HepG2 (cell line): Measurements from ENCODE around the gene RAD1. TPM values are rescaled to one million over a fixed set of nuclear protein-coding genes. Genes with fewer than 3 reads are reported as not detected.

Experiments used
- ATF7-NPFF ChIP-seq: sonication (generic); formaldehyde crosslinking; IDR thresholded peaks from 2 replicates; pipeline ENCODE4 v1.8.1; 2023; ENCODE audit warnings: mild to moderate bottlenecking, low read depth, missing genetic modification reagents, moderate library complexity
- CREB1 ChIP-seq, 2 experiments: fragments of 450-650 bp in 1 of 2; IDR thresholded peaks; 2 replicates each; pipeline ENCODE4 v1.6.1; 2016 to 2017; ENCODE audit warnings: control low read depth in 1 of 2, mild to moderate bottlenecking in 1 of 2, missing compliant biosample characterization in 1 of 2, missing genetic modification characterization in 1 of 2
- DR1 ChIP-seq: sonication (generic); formaldehyde crosslinking; IDR thresholded peaks from 2 replicates; pipeline ENCODE4 v1.8.0; 2021; ENCODE audit warnings: mild to moderate bottlenecking, missing genetic modification reagents, inconsistent platforms
- FOSL1 ChIP-seq: sonication (generic); formaldehyde crosslinking; IDR thresholded peaks from 2 replicates; pipeline ENCODE4 v1.9.0; 2021; ENCODE audit warnings: missing genetic modification reagents, borderline replicate concordance
- GMEB1 ChIP-seq: sonication (generic); formaldehyde crosslinking; IDR thresholded peaks from 2 replicates; pipeline ENCODE4 v1.5.1; 2020; ENCODE audit warnings: missing genetic modification reagents, mild to moderate bottlenecking, borderline replicate concordance
- HNRNPK ChIP-seq: fragments of 200-400 bp; formaldehyde crosslinking; IDR thresholded peaks from 2 replicates; pipeline ENCODE4 v1.6.1; 2018; ENCODE audit warnings: low read length, low read depth, moderate library complexity, mild to moderate bottlenecking; ENCODE audit not compliant: poor library complexity, severe bottlenecking
- HOXD1 ChIP-seq: sonication (generic); formaldehyde crosslinking; IDR thresholded peaks from 2 replicates; pipeline ENCODE4 v1.5.0; 2020; ENCODE audit warnings: missing genetic modification reagents
- IRF1 ChIP-seq: sonication (generic); formaldehyde crosslinking; IDR thresholded peaks from 2 replicates; pipeline ENCODE4 v1.4.0; 2020; ENCODE audit warnings: low read depth, mild to moderate bottlenecking, missing genetic modification reagents
- NR2F2 ChIP-seq: IDR thresholded peaks from 2 replicates; pipeline ENCODE4 v1.6.1; 2012; ENCODE audit warnings: low read depth, inconsistent platforms, borderline replicate concordance
- NRL ChIP-seq: sonication (generic); formaldehyde crosslinking; IDR thresholded peaks from 2 replicates; pipeline ENCODE4 v1.5.0; 2020; ENCODE audit warnings: missing genetic modification reagents, mild to moderate bottlenecking, moderate library complexity, borderline replicate concordance
- PLRG1 ChIP-seq: fragments of 450-650 bp; conservative IDR thresholded peaks from 2 replicates; pipeline ENCODE4 v1.6.1; 2016
- POGZ ChIP-seq: sonication (generic); formaldehyde crosslinking; IDR thresholded peaks from 2 replicates; pipeline ENCODE4 v1.4.0; 2020; ENCODE audit warnings: mild to moderate bottlenecking, missing genetic modification reagents
- RXRA ChIP-seq: sonication (generic); formaldehyde crosslinking; IDR thresholded peaks from 2 replicates; pipeline ENCODE4 v1.5.1; 2020; ENCODE audit warnings: missing genetic modification reagents
- SOX6 ChIP-seq, 2 experiments: fragments of 450-650 bp in 1 of 2; sonication (generic) in 1 of 2; formaldehyde crosslinking in 1 of 2; IDR thresholded peaks; 2 replicates each; pipeline versions ENCODE4 v1.4.0 to v1.6.1; 2017 to 2020; ENCODE audit warnings: antibody characterized with exemption in 1 of 2, mild to moderate bottlenecking in 1 of 2, missing genetic modification reagents in 1 of 2
- ZBTB2 ChIP-seq: sonication (generic); formaldehyde crosslinking; IDR thresholded peaks from 2 replicates; pipeline ENCODE4 v1.8.0; 2022; ENCODE audit warnings: low read depth, missing genetic modification reagents
- ZFX ChIP-seq: sonication (generic); formaldehyde crosslinking; IDR thresholded peaks from 2 replicates; pipeline ENCODE4 v1.4.0; 2020; ENCODE audit warnings: mild to moderate bottlenecking, low read depth, missing genetic modification reagents, moderate library complexity
- ZNF143 ChIP-seq: sonication (generic); formaldehyde crosslinking; IDR thresholded peaks from 2 replicates; pipeline ENCODE4 v1.4.0; 2020; ENCODE audit warnings: missing genetic modification reagents
- ZNF280D ChIP-seq: sonication (generic); formaldehyde crosslinking; IDR thresholded peaks from 2 replicates; pipeline ENCODE4 v1.5.1; 2020; ENCODE audit warnings: mild to moderate bottlenecking, missing genetic modification reagents
- ZNF333 ChIP-seq: sonication (generic); formaldehyde crosslinking; IDR thresholded peaks from 2 replicates; pipeline ENCODE4 v1.4.0; 2020; ENCODE audit warnings: mild to moderate bottlenecking, missing genetic modification reagents, borderline replicate concordance
- ZNF678 ChIP-seq: sonication (generic); formaldehyde crosslinking; IDR thresholded peaks from 2 replicates; pipeline ENCODE4 v1.4.0; 2020; ENCODE audit warnings: mild to moderate bottlenecking, missing genetic modification reagents
- ZNF737 ChIP-seq: sonication (generic); formaldehyde crosslinking; IDR thresholded peaks from 2 replicates; pipeline ENCODE4 v1.5.0; 2020; ENCODE audit warnings: missing genetic modification reagents, mild to moderate bottlenecking, borderline replicate concordance
- ZNF776 ChIP-seq: sonication (generic); formaldehyde crosslinking; IDR thresholded peaks from 2 replicates; pipeline ENCODE4 v1.4.0; 2020; ENCODE audit warnings: mild to moderate bottlenecking, missing genetic modification reagents
- polyA plus RNA-seq, 8 experiments: library from polyadenylated mRNA; depleted of rRNA in 3 of 8; stranded (reverse) in 7 of 8; unstranded in 1 of 8; fragments of >200 nt; fragmentation: Illumina TruSeq in 4 of 8; extraction: Trizol in 4 of 8; gene quantifications; 2 replicates each; pipeline versions ENCODE4 v1.2.1 to v1.2.3, GENCODE V29; 2011 to 2016; ENCODE audit warnings: low read depth in 4 of 8, missing spikeins in 1 of 8, mixed read lengths in 1 of 8; ENCODE audit not compliant: insufficient read depth in 1 of 8
- total RNA-seq, 5 experiments: library from RNA; depleted of rRNA; stranded (reverse); fragments of >200 nt; fragmentation: Illumina TruSeq; extraction: Trizol; gene quantifications; 2 replicates each; pipeline ENCODE4 v1.2.3, GENCODE V29; 2016; ENCODE audit warnings: low read depth in 1 of 5

Gene RAD1
- total and polyA plus RNA-seq, 2 of the 13 experiments (the other 11 are each of a cell fraction or from before 2014, with no cell fraction given), result 14.7 to 39.1 TPM

GRCh38 chr5:34915139-34915855, at the start of gene RAD1, which contains the start of gene BRIX1 (continued):
- TF ChIP-seq GMEB1, result peak; percentile 84
- no peak for TF ChIP-seq HOXD1 (CRISPR knock-in tag)
- peak; percentile 87 for TF ChIP-seq DR1
- TF ChIP-seq ZNF143 (CRISPR knock-in tag), result peak; percentile 31
- no peak for TF ChIP-seq SOX6 (IDR thresholded peaks at IDR 0.05)
- TF ChIP-seq SOX6 (CRISPR knock-in tag; IDR thresholded peaks at IDR 0.05), result peak; percentile 77
- TF ChIP-seq NR2F2, result no peak; the same call in 1 of the 2 replicates
- peak; percentile 77; the same call in 1 of the 2 replicates for TF ChIP-seq RXRA (CRISPR knock-in tag)
- TF ChIP-seq ZNF333 (CRISPR knock-in tag), result no peak
- peak; percentile 89 for TF ChIP-seq ZBTB2 (CRISPR knock-in tag)
- peak; percentile 70; the same call in 1 of the 2 replicates for TF ChIP-seq ATF7-NPFF (CRISPR knock-in tag)
- peak; percentile 24; the same call in 1 of the 2 replicates for TF ChIP-seq ZNF737 (CRISPR knock-in tag)
- no peak for TF ChIP-seq NRL (CRISPR knock-in tag)
- no peak for TF ChIP-seq FOSL1 (CRISPR knock-in tag)
- no peak for TF ChIP-seq HNRNPK
- TF ChIP-seq ZNF678 (CRISPR knock-in tag), result 0 out of 2 replicates have a peak, but pooled peaks have one; percentile 33
- peak; percentile 55; the same call in 1 of the 2 replicates for TF ChIP-seq CREB1 (IDR thresholded peaks at IDR 0.05)
- TF ChIP-seq CREB1 (CRISPR knock-in tag; IDR thresholded peaks at IDR 0.05), result peak; percentile 73; the same call in 1 of the 2 replicates
- TF ChIP-seq ZNF776 (CRISPR knock-in tag), result peak; percentile 83; the same call in 1 of the 2 replicates
- peak; percentile 90 for TF ChIP-seq ZFX (CRISPR knock-in tag)
- TF ChIP-seq IRF1 (CRISPR knock-in tag), result 0 out of 2 replicates have a peak, but pooled peaks have one; percentile 43
- peak; percentile 75; the same call in 1 of the 2 replicates for TF ChIP-seq ZNF280D (CRISPR knock-in tag)
- TF ChIP-seq POGZ (CRISPR knock-in tag), result peak; percentile 96
- TF ChIP-seq PLRG1, result no peak
